Pancreas (tissue), 10 donors: Measurements from ENCODE around the gene MAP3K12. TPM values are rescaled to one million over a fixed set of nuclear protein-coding genes. Genes with fewer than 3 reads are reported as not detected.

Experiments used
- ATAC-seq, 4 donors: fragments of 200-7000 bp; cut with Tn5 transposase; one replicate each; pipeline versions ENCODE4 v1.8.0 to v1.9.1; 2020; ENCODE audit warnings: mild to moderate bottlenecking in 4 of 4, moderate library complexity in 4 of 4
- DNase-seq, 6 donors: peaks; one replicate each; pipeline ENCODE4 v3.0.0-alpha.2; 2020
- FAIRE-seq: peaks from 2 replicates; lab custom pipeline; 2012; peaks lifted over from hg19 to GRCh38; lab: Jason Lieb, UNC
- H3K27ac ChIP-seq, 4 donors: fragments of 200-600 bp; sonication (generic); 1 replicate in 3 of 4; 2 replicates in 1 of 4; pipeline versions ENCODE4 v1.5.0 to v1.8.0; 2020
- H3K27me3 ChIP-seq, 4 donors: fragments of 200-600 bp; one replicate each; pipeline ENCODE4 v1.8.0; 2021
- H3K36me3 ChIP-seq, 3 donors: fragments of 200-600 bp; sonication (generic) in 1 of 3; one replicate each; pipeline versions ENCODE4 v1.5.0 to v1.8.0; 2020 to 2021
- H3K4me1 ChIP-seq, 3 donors: fragments of 200-600 bp; one replicate each; pipeline ENCODE4 v1.8.0; 2021
- H3K4me3 ChIP-seq, 4 donors: fragments of 200-600 bp; sonication (generic) in 2 of 4; one replicate each; pipeline versions ENCODE4 v1.5.0 to v1.8.0; 2020 to 2021
- H3K9me3 ChIP-seq, 4 donors: fragments of 200-600 bp; one replicate each; pipeline ENCODE4 v1.8.0; 2021
- WGBS, 2 donors: extraction: QIAGEN DNeasy Blood & Tissue Kit; methylation state at CpG; one replicate each; pipeline ENCODE4 v1.1.7; 2013; 5-methylcytosine and 5-hydroxymethylcytosine counted together
- intact Hi-C, 3 donors: fragments of 100-400 bp; cut with DNase I; formaldehyde crosslinking; loops; one replicate each; pipeline versions ENCODE4 v1.11.1 to v1.14.2; 2022
- polyA plus RNA-seq, 2 donors: library from polyadenylated mRNA; stranded (reverse); fragments of 200-250 nt; gene quantifications; one replicate each; pipeline ENCODE4 v1.2.3, GENCODE V29; 2013
- total RNA-seq, 6 donors: library from RNA; stranded (reverse); fragmentation: NEBNext Ultra II Directional in 4 of 6; extraction: Animal tissue kit (Norgen Biotek cat#: 25700) in 4 of 6; gene quantifications; one replicate each; pipeline versions ENCODE4 v1.2.1 to v1.2.4, GENCODE V29; 2021 to 2023
- TF ChIP-seq, protein P1 (sequence below), 4 donors: fragments of 200-600 bp; sonication (generic) in 3 of 4; IDR thresholded peaks; one replicate each; pipeline versions ENCODE4 v1.5.0 to v1.8.0; 2021; ENCODE audit warnings: antibody characterized with exemption in 4 of 4
- donor health status: healthy with polysubstance abuse.
- donor health status: DM: no; HTN: no; CAD: no; lungs with moderate emphysema.
- donor health status: DM: no; HTN: no; CAD: no.
- donor health status: control.
- donor health status: control.
- donor health status: Bipolar disorder and iron deficiency.
- donor health status: DM: yes; HTN: yes; CAD: no.
- donor health status: DM: no; HTN: no; CAD: no.
- donor health status: DM: no; HTN: no; CAD: no.
- donor health status: DM: yes; HTN: yes; CAD: no.

The MAP3K12 gene
- total and polyA plus RNA-seq, 8 donors, result 2.3 to 24.9 (median 4.7) TPM

DNA sequence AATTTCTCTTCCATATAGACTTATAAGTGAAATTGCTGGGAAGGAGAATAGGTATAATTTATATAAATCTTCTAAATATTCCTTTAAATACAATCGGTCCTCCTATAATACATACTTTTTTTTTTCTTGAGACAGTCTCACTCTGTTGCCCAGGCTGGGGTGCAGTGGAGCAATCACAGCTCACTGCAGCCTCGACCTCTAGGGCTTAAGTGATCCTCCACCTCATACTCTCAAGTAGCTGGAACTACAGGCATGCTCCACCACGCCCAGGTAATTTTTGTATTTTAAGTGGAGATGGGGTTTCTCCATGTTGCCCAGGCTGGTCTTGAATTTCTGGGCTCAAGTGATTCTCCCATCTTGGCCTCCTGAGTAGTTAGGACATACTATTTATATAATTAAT lies 37.7 kb upstream of the MAP3K12 start:
- Histone ChIP-seq H3K27ac (peak overlapping the region in 1 of 4 donors; percentile 81), H3K36me3 (peaks cover 3 to 60% (median 29%) of the 10 kb centered on the region in 3 donors)
- intact Hi-C loops, result no loop called here

DNA sequence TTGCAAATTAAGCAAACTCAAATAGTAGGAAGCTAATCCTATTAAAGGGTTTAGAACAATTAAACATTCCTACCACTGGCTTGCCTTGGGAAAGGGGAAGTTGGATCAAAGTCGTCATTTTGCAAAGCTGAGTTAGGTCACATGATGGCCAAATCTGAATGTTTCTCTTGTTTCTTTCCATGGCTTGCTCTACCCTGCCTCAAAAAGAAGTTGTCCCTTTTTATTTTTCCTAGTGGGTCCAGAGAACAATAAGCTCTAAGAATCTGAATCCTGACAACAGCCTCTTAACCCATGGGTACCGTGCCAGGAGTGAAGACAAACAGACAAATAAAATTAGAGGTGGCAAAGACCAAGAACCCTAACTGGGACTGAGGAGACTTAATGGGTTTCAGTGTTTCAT lies 34.2 kb upstream of the MAP3K12 start:
- Histone ChIP-seq H3K27ac (no peak overlapping the region), H3K9me3 (no peaks in the 10 kb centered on the region), H3K36me3 (peaks cover 3 to 80% (median 31%) of the 10 kb centered on the region in 3 donors), H3K27me3 (no peaks in the 10 kb centered on the region), H3K4me3 (no peak overlapping the region), H3K4me1 (peaks cover 5 to 13% (median 8%) of the 10 kb centered on the region in 3 donors)
- intact Hi-C loops, result no loop called here
- ATAC-seq (no peak), DNase-seq (no peak), FAIRE-seq (no peak)
- WGBS, 2 donors, result 77 to 78% methylated on average over 2 of the region's 2 CpGs
- TF ChIP-seq, protein P1, sequence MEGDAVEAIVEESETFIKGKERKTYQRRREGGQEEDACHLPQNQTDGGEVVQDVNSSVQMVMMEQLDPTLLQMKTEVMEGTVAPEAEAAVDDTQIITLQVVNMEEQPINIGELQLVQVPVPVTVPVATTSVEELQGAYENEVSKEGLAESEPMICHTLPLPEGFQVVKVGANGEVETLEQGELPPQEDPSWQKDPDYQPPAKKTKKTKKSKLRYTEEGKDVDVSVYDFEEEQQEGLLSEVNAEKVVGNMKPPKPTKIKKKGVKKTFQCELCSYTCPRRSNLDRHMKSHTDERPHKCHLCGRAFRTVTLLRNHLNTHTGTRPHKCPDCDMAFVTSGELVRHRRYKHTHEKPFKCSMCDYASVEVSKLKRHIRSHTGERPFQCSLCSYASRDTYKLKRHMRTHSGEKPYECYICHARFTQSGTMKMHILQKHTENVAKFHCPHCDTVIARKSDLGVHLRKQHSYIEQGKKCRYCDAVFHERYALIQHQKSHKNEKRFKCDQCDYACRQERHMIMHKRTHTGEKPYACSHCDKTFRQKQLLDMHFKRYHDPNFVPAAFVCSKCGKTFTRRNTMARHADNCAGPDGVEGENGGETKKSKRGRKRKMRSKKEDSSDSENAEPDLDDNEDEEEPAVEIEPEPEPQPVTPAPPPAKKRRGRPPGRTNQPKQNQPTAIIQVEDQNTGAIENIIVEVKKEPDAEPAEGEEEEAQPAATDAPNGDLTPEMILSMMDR (IDR thresholded peaks at IDR 0.05), result no peak

More for the DNA sequence above, 37.7 kb upstream of the MAP3K12 start:
- H3K27me3 ChIP-seq, result no peaks in the 10 kb centered on the region
- no peaks in the 10 kb centered on the region for H3K9me3 ChIP-seq
- 86 to 96% methylated on average over 3 of the region's 3 CpGs for WGBS, 2 donors
- no peak for ATAC-seq
- TF ChIP-seq, protein P1 (IDR thresholded peaks at IDR 0.05), result no peak
- no peak for DNase-seq
- peaks cover 13 to 26% (median 19%) of the 10 kb centered on the region in 3 donors for H3K4me1 ChIP-seq
- FAIRE-seq, result no peak
- H3K4me3 ChIP-seq, result no peak overlapping the region

DNA sequence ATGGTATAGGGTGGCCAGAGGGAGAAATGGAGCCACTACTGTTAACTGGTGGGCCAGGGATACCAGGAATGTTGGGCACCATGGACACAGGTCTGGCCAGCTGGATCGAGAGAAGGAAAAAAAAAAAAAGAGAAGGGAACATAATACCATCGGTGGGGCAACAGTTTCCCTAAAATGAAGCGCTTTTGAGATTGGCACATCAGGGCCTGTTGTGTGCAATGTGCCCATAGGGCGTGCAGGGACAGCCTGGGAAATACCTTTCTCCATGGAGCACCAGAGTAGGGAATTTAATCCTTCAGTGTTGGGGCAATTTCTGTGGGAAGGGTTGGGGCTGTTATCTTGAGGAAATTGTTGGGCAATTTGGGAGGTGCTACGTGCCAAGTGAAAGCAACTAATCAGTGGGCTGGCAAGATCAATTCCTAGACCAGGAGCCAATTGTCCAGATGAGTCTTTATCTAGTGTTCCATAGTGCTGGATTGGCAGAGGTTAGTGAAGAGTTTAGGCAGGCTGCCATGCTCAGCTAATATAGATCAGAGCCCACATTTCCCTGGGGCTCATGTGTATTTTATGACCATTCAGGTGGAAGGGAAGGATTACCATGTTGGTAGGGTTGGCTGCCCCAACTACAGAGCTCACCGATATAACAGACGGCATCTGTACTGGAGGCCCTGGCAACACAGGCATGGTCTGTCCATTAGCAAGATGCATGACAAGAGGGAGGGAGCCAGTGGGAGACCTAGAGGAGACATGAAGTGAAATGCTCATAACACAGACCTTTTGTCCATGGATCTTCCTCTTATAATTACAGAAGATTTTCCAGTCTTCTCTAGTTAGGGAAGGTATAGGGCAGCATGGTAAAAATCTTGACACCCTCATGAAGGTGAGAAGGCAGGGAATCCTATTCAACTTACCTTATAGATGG lies 33.5 kb upstream of the MAP3K12 start:
- FAIRE-seq (no peak), ATAC-seq (peak in 2 of 4 donors; percentile 16 to 18), DNase-seq (no peak)
- peaks cover 3 to 80% (median 31%) of the 10 kb centered on the region in 3 donors for H3K36me3 ChIP-seq
- no peak overlapping the region for H3K4me3 ChIP-seq
- peak overlapping the region in 1 of 4 donors; percentile 10 for H3K27ac ChIP-seq
- TF ChIP-seq, protein P1 (IDR thresholded peaks at IDR 0.05), result no peak
- WGBS, 2 donors, result 79 to 87% methylated on average over 7 of the region's 7 CpGs
- peaks cover 3 to 8% (median 6%) of the 10 kb centered on the region in 3 donors for H3K4me1 ChIP-seq
- H3K27me3 ChIP-seq, result no peaks in the 10 kb centered on the region
- intact Hi-C loops, result no loop called here
- no peaks in the 10 kb centered on the region for H3K9me3 ChIP-seq

- peaks cover 0 to 2% (median 0%) of the 10 kb centered on the region in 3 donors for H3K4me1 ChIP-seq
- H3K4me3 ChIP-seq, result no peak overlapping the region
- FAIRE-seq, result no peak
- peaks cover 3 to 75% (median 30%) of the 10 kb centered on the region in 3 donors for H3K36me3 ChIP-seq
- intact Hi-C loops, result no loop called here
- no peak overlapping the region for H3K27ac ChIP-seq
- no peaks in the 10 kb centered on the region for H3K9me3 ChIP-seq
- WGBS, 2 donors, result 69 to 71% methylated on average over 3 of the region's 3 CpGs
- TF ChIP-seq, protein P1 (IDR thresholded peaks at IDR 0.05), result no peak
- no peak for ATAC-seq
- DNase-seq, result no peak
- no peaks in the 10 kb centered on the region for H3K27me3 ChIP-seq
Measured at GRCh38 chr12:53532021-53532420, 32.8 kb upstream of the MAP3K12 start.
